CD4-positive, alpha-beta T cell treated with Interleukin-17A for 1 hour (primary cell): ENCODE results near the gene UBE2N.

Source experiments
- DNase-seq: peaks from one replicate; pipeline ENCODE4 v3.0.0-alpha.2; 2020

Gene UBE2N

GRCh38 chr12:93379326-93379980 lies 62.3 kb downstream of the UBE2N start:
- DNase-seq = no peak

GRCh38 chr12:93378998-93379325 lies 62.8 kb downstream of the UBE2N start:
- DNase-seq = no peak

GRCh38 chr12:93378196-93378997 lies 63.4 kb downstream of the UBE2N start:
- DNase-seq = peak; percentile 66

GRCh38 chr12:93377252-93378195 lies 64.2 kb downstream of the UBE2N start, which contains the start of gene NUDT4:
NUDT4 (plus strand) TSS chr12:93377925; CDS start chr12:93378323, 398 bp downstream.
- peak; percentile 96 for DNase-seq

- DNase-seq = no peak
Observed at GRCh38 chr12:93376436-93377251, 65.1 kb downstream of the UBE2N start.

GRCh38 chr12:93375906-93376305 lies 65.8 kb downstream of the UBE2N start:
- DNase-seq = no peak

GRCh38 chr12:93373961-93374656 lies 67.6 kb downstream of the UBE2N start:
- DNase-seq = no peak

GRCh38 chr12:93370947-93371346 lies 70.8 kb downstream of the UBE2N start:
- no peak for DNase-seq

- no peak for DNase-seq
Observed at GRCh38 chr12:93369505-93369904, 72.2 kb downstream of the UBE2N start.

- no peak for DNase-seq
Observed at GRCh38 chr12:93368766-93369165, 73.0 kb downstream of the UBE2N start.

GRCh38 chr12:93366422-93366821 lies 75.3 kb downstream of the UBE2N start:
- DNase-seq = no peak

- no peak for DNase-seq
Observed at GRCh38 chr12:93365616-93366405, 75.9 kb downstream of the UBE2N start.

- peak; percentile 29 for DNase-seq
Observed at GRCh38 chr12:93363841-93364297, 77.9 kb downstream of the UBE2N start.

GRCh38 chr12:93361151-93361919 lies 80.4 kb downstream of the UBE2N start:
- no peak for DNase-seq

GRCh38 chr12:93360688-93361087 lies 81.1 kb downstream of the UBE2N start:
- DNase-seq = no peak

- DNase-seq = no peak
Observed at GRCh38 chr12:93358821-93359220, 82.9 kb downstream of the UBE2N start.

- no peak for DNase-seq
Observed at GRCh38 chr12:93358058-93358457, 83.7 kb downstream of the UBE2N start.

- DNase-seq = no peak
Observed at GRCh38 chr12:93356214-93356613, 85.5 kb downstream of the UBE2N start.
